Measurements from ENCODE around the gene RXRA.

GRCh38 chr9:134483361-134484184 lies 157.3 kb downstream of the RXRA start:
- TF ChIP-seq, protein P1, sequence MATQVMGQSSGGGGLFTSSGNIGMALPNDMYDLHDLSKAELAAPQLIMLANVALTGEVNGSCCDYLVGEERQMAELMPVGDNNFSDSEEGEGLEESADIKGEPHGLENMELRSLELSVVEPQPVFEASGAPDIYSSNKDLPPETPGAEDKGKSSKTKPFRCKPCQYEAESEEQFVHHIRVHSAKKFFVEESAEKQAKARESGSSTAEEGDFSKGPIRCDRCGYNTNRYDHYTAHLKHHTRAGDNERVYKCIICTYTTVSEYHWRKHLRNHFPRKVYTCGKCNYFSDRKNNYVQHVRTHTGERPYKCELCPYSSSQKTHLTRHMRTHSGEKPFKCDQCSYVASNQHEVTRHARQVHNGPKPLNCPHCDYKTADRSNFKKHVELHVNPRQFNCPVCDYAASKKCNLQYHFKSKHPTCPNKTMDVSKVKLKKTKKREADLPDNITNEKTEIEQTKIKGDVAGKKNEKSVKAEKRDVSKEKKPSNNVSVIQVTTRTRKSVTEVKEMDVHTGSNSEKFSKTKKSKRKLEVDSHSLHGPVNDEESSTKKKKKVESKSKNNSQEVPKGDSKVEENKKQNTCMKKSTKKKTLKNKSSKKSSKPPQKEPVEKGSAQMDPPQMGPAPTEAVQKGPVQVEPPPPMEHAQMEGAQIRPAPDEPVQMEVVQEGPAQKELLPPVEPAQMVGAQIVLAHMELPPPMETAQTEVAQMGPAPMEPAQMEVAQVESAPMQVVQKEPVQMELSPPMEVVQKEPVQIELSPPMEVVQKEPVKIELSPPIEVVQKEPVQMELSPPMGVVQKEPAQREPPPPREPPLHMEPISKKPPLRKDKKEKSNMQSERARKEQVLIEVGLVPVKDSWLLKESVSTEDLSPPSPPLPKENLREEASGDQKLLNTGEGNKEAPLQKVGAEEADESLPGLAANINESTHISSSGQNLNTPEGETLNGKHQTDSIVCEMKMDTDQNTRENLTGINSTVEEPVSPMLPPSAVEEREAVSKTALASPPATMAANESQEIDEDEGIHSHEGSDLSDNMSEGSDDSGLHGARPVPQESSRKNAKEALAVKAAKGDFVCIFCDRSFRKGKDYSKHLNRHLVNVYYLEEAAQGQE (IDR thresholded peaks at IDR 0.05; ENCODE audit: insufficient read depth in 1 of 2, low read depth in 2 of 2, low read length in 2 of 2) = no peak
- TF ChIP-seq SIN3A (IDR thresholded peaks at IDR 0.05; ENCODE audit: borderline replicate concordance, insufficient read depth, low read length) (no peak), TAF1 (IDR thresholded peaks at IDR 0.05; ENCODE audit: borderline replicate concordance, insufficient read depth, low read length) (no peak), POLR2AphosphoS5 (IDR thresholded peaks at IDR 0.05; ENCODE audit: low read depth, low read length) (no peak), FOXP2 (optimal IDR thresholded peaks at IDR 0.05; ENCODE audit: borderline replicate concordance, extremely low read depth, extremely low read length, insufficient read depth) (no peak)
